Activated naive CD4-positive, alpha-beta T cell treated with Interleukin-2 at 50 U/mL for 16 hours (primary cell): ENCODE results near the gene CBFA2T2.
"Not testable (repeated sequence)": the region's sequence is repeated elsewhere in the genome, so short reads cannot be mapped to it uniquely, and the experiment has no call there.

ENCODE experiments used
- DNase-seq: peaks from one replicate; pipeline ENCODE4 v3.0.0-alpha.2; 2020

Gene CBFA2T2

GRCh38 chr20:33553516-33553915 is 63.6 kb downstream of the CBFA2T2 start:
- no peak for DNase-seq

DNA sequence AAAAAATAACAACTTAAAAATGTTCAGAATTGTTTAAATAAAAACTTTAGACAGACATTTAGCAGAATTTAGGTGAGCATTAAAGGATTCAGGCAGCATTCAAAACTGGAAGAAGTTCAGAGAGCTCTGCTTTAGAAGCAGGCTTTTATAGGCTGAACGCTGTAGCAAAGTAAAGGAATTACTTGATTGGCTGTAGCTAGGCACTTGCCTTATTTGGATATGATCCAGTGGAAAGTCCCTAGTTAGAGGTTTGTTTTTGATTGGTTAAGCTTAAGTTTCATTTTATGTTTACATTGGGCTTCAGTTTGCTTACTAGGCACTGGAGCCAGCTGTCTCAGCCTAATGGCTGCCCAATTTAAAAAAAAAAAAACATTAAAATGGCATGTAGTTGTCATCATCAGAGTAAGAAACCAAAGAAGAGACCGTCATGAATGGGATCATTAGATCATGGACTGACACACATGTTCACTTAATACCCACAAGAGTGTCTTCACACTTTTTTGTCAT is 65.1 kb downstream of the CBFA2T2 start:
- DNase-seq: peak; percentile 29

- no peak for DNase-seq
These were observed 65.9 kb downstream of the CBFA2T2 start for GRCh38 chr20:33555755-33556154.

DNA sequence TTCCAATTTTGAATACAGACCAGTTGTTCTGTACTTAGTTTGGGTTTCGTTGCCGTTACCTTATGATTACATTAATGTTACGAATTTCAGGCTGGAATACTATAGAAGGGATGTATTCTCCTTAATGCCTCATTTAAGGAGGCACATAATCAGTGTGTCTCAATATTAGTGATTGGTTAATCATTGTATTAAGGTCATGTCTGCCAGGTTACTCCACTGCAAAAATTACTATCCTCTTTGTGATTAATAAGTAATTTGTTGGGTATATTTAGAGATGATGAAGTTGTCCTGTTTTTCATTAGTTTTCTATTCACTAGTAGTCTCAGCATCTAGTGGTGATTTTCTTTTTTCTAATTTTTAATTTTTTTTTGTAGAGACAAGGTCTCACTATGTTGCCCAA is 66.3 kb downstream of the CBFA2T2 start:
- no peak for DNase-seq

DNA sequence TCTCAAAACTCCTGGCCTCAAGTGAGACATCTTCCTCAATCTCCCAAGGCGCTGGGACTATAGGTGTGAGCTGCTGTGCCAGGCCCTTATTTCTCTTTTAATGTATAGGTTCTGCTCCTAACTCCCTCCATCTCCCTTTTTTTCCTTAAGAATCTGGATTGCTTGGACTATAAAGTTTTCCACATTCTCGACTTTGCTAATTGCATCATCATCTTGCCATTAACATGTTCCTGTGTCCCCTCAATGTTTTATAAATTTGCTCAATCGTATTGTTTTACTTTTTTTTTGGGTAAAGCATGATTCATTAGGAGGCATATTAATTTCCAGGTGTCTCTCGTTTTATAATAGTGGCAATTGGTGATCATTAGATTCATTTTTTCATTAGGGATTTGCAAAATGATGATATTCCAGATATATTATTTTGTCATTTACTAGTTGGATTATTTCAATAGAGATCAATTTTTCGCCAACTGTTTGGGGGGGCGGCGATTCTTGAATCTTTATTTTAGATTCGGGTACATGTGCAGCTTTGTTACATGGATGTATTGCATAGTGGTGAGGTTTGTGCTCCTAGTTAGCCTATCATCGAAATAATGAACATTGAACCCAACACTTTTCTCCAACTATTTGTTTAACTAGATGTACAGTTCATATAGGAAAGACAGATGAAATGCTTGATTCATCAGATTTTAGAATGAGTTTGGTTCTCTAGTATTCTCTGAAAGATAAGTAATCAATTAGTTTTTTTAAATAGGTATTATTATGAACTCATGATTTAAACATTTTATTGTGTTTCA is 68.7 kb downstream of the CBFA2T2 start:
- DNase-seq: no peak

DNA sequence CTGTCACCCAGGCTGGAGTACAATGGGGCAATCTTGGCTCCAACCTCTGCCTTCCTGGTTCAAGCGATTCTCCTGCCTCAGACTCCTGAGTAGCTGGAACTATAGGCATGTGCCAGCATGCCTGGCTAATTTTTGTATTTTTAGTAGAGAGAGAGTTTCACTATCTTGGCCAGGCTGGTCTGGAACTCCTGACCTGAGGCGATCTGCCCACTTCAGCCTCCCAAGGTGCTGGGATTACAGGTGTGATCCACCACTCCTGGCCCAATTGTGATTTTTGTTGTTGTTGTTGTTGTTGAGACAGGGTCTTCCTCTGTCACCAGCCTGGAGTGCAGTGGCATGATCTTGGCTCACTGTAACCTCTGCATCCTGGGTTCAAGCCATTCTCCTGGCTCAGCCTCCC is 69.3 kb downstream of the CBFA2T2 start:
- DNase-seq: no peak

GRCh38 chr20:33560026-33560425 is 70.1 kb downstream of the CBFA2T2 start:
- DNase-seq: no peak

DNA sequence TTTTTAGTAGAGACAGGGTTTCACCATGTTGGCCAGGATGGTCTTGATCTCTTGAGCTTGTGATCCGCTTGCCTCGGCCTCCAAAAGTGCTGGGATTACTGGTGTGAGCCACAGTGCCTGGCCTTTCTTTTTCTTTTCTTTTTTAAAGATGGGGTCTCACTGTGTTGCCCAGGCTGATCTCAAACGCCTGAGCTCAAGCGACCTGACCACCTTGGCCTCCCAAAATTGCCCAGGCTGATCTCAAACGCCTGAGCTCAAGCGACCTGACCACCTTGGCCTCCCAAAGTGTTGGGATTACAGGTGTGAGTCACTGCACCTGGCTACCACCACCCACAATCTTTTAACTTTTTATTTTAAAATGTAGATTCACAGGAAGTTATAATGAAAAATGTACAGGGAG is 71.2 kb downstream of the CBFA2T2 start:
- DNase-seq: not testable (repeated sequence)

- no peak for DNase-seq
These were observed 72.1 kb downstream of the CBFA2T2 start for GRCh38 chr20:33561692-33562601.

DNA sequence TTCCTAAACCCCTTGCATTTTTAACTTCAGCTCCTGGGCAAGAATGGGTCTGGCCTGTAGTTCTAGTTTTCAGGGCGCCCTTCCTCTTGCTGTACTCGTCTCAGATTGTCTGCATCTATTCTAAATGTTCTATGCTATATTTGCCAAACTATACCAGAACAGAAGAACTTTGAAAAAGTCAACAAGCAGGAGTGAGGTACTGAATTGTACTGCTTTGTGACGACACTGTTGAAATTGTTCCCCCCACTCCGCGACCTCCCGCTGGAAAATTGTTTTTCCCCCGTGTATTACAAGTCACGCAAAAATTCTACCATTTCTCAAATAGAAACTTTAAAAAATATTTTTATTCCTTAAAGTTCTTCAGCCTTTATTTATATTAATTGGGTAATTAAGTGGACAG is 73.9 kb downstream of the CBFA2T2 start:
- no peak for DNase-seq

- no peak for DNase-seq
These were observed 77.1 kb downstream of the CBFA2T2 start for GRCh38 chr20:33566781-33567603.

DNA sequence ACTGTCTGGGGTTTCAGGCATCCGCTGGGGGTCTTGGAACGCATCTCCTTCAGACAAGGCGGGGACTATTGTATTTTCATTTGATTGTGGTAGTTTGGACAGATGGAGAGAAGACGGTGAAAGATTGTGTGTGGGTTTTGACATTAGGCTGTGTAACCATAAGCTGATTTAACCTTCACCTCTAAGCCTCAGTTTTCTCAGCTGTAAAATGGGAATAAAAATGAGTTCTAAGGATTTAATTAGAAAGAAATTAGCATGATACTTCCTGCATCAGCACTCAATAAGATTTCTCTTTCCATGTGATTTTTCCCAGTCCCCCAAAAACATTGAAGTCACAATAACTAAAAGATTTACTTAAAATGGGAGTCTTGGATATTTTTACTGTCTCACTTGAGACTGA is 78.1 kb downstream of the CBFA2T2 start:
- DNase-seq: no peak

DNA sequence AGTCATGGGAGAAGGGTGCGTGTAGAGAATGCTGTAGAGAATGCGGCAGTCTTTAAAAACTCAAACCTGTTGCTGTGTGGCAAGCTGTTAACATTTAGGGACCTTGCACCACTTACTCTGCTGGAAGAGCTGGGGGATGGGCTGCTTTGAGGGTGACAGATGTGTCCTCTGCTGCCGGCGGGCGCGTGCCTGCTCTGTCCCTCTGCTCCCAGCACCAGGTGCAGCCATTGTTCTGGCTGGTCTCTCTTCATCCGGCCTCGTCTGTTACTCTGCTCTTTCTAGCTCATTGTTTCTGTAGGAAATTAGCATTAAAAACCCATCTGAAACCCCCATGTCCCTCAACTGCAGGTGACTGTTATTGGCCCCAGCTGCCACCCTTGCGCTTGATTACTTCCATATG is 78.5 kb downstream of the CBFA2T2 start:
- no peak for DNase-seq

GRCh38 chr20:33568868-33569801 is 79.2 kb downstream of the CBFA2T2 start:
- DNase-seq: no peak

DNA sequence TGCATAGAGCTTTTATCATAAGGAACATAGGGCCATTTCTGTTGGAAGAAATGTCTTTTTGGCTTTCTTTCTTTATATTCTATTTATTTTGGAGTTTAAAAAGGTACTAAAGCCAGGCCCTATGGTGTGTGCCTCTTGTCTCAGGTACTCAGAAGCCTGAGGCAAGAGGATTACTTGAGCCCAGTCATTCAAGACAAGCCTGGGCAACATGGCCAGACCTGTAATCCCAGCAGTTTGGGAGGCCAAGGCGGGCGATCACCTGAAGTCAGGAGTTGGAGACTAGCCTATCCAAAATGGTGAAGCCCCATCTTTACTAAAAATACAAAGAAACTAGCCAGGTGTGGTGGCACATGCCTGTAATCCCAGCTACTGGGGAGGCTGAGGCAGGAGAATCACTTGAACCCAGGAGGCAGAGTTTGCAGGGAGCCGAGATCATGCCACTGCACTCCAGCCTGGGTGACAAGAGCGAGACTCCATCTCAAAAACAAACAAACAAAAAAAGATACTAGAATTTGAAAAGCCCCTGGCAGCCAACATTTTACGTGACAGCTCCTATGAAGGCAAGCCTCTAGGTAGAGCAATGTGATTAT is 80.0 kb downstream of the CBFA2T2 start:
- no peak for DNase-seq

GRCh38 chr20:33570743-33571142 is 80.8 kb downstream of the CBFA2T2 start:
- no peak for DNase-seq

- not testable (repeated sequence) for DNase-seq
These were observed 83.4 kb downstream of the CBFA2T2 start for GRCh38 chr20:33573268-33573667.

GRCh38 chr20:33575282-33575681 is 85.4 kb downstream of the CBFA2T2 start:
- DNase-seq: no peak

- no peak for DNase-seq
These were observed 86.7 kb downstream of the CBFA2T2 start for GRCh38 chr20:33576432-33577125.

GRCh38 chr20:33578510-33578909 is 88.6 kb downstream of the CBFA2T2 start:
- no peak for DNase-seq

GRCh38 chr20:33583143-33583542 is 93.2 kb downstream of the CBFA2T2 start:
- DNase-seq: no peak
